ENCODE data around the gene UNC5A. TPM values are rescaled to one million over a fixed set of nuclear protein-coding genes. Genes with fewer than 3 reads are reported as not detected.

Gene UNC5A
- total and polyA plus RNA-seq, 9 of the 15 experiments (the other 6 are each of a cell fraction or from before 2014, with no cell fraction given): not detected

- in situ Hi-C loops (cut with MboI) (no loop called here), intact Hi-C loops (cut with micrococcal nuclease) (loop anchor here (10.0 kb wide), 1 partner anchor 223 kb away; no protein-coding TSS in a partner anchor)
- no peaks in the 10 kb centered on the region for H3K36me3 ChIP-seq (ENCODE audit: control insufficient read depth, insufficient read depth, low read length)
- H3K4me3 ChIP-seq: no peak overlapping the region
- H2AFZ ChIP-seq (ENCODE audit: low read depth, low read length): no peak overlapping the region
- no peaks in the 10 kb centered on the region for H3K9me1 ChIP-seq (ENCODE audit: control insufficient read depth, insufficient read depth, low read length)
- H3K9ac ChIP-seq (ENCODE audit: insufficient read depth in 1 of 2, low read depth in 2 of 2, low read length in 2 of 2): no peak overlapping the region
- peaks cover 0 to 9% of the 10 kb centered on the region in 2 experiments; a peak in 1 of 5 replicates for H3K4me1 ChIP-seq (replicated peaks in 1 of 2; ENCODE audit: control insufficient read depth in 2 of 2, insufficient read depth in 2 of 2, low read length in 2 of 2)
- no peak overlapping the region for H3K27ac ChIP-seq (ENCODE audit: extremely low read depth, low read depth, low read length)
- peaks cover 30 to 75% of the 10 kb centered on the region in 2 experiments; a peak in 4 of 5 replicates for H3K27me3 ChIP-seq (ENCODE audit: control insufficient read depth in 2 of 2, insufficient read depth in 2 of 2, low read length in 2 of 2)
- FAIRE-seq: no peak
- TF ChIP-seq DDX20 (tag; IDR thresholded peaks at IDR 0.05; ENCODE audit: low read depth) (no peak), ZZZ3 (IDR thresholded peaks at IDR 0.05) (no peak), NEUROD1 (IDR thresholded peaks at IDR 0.05; ENCODE audit: borderline replicate concordance, low read depth, low read length, partially characterized antibody) (no peak), ELF4 (CRISPR knock-in tag; IDR thresholded peaks at IDR 0.05) (no peak), U2AF1 (optimal IDR thresholded peaks at IDR 0.05; ENCODE audit: low read depth, low read length) (no peak), CSDE1 (IDR thresholded peaks at IDR 0.05) (no peak), ZNF311 (CRISPR knock-in tag; IDR thresholded peaks at IDR 0.05) (no peak), ZNF766 (CRISPR knock-in tag; conservative IDR thresholded peaks at IDR 0.05) (no peak), GTF2B (IDR thresholded peaks at IDR 0.05; ENCODE audit: extremely low read depth, insufficient read length) (no peak), NELFE (IDR thresholded peaks at IDR 0.05; ENCODE audit: insufficient read depth, insufficient read length) (no peak), CBX2 (IDR thresholded peaks at IDR 0.05; ENCODE audit: insufficient read depth, low read length, poor library complexity, severe bottlenecking) (no peak), TSC22D4 (tag; IDR thresholded peaks at IDR 0.05) (no peak), ZNF395 (CRISPR knock-in tag; IDR thresholded peaks at IDR 0.05) (no peak)
- no peak overlapping the region for H3K4me2 ChIP-seq (ENCODE audit: insufficient read depth, low read length)
- no peaks in the 10 kb centered on the region for H3K9me3 ChIP-seq (replicated peaks; ENCODE audit: control insufficient read depth, insufficient read depth, low read depth, low read length)
- H4K20me1 ChIP-seq (replicated peaks; ENCODE audit: control insufficient read depth, insufficient read depth, low read length): no peaks in the 10 kb centered on the region; the same call in none of the 2 replicates
- ChIA-PET POLR2A (interaction anchor here (1.9 kb wide), 1 partner anchor 14 kb away, joined by 4 read pairs; no protein-coding TSS in a partner anchor), CTCF (ENCODE audit: low intra/inter-chr PET ratio) (no interaction called here)
- no peaks in the 10 kb centered on the region for H3K79me2 ChIP-seq (ENCODE audit: control insufficient read depth, insufficient read depth, low read length)
- no TSS peak for BruUV-seq (replicated peaks)
- no peak for DNase-seq (ENCODE audit: extremely low read depth in 1 of 4, low spot score in 3 of 4)
- no peak for ATAC-seq
- 4% methylated on average over 9 of the region's 9 CpGs for WGBS (ENCODE audit: insufficient coverage, low coverage, missing lambda C conversion rate)
Observed at GRCh38 chr5:176891331-176891958, 81.1 kb downstream of the UNC5A start.
